ENCODE data around the gene ZNF569. TPM values are rescaled to one million over a fixed set of nuclear protein-coding genes. Genes with fewer than 3 reads are reported as not detected.
"Not testable (repeated sequence)": the region's sequence is repeated elsewhere in the genome, so short reads cannot be mapped to it uniquely, and the experiment has no call there.

ZNF569 gene
- total RNA-seq, 1 donor from 2014 or later: 4.7 TPM

GRCh38 chr19:37403403-37403802, 63.8 kb downstream of the ZNF569 start:
- no peak for DNase-seq (ENCODE audit: low read depth in 2 of 2)

- DNase-seq (ENCODE audit: low read depth in 2 of 2): no peak
These were observed 66.2 kb downstream of the ZNF569 start for GRCh38 chr19:37401078-37401477.

DNA sequence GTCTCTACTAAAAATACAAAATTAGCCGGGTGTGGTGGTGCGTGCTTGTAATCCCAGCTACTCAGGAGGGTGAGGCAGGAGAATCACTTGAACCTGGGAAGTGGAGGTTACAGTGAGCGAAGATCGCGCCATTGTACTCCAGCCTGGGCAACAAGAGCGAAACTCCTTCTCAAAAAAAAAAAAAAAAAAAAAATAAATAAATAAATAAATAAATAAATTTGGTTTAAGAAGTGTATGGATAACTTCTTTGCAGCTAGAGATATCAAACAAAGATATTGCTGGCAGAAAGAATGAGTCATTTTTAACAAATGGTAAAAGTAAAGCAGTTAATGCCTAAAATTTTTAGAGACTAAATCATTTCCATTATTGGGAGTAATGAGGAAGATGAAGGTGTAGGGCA, 75.8 kb downstream of the ZNF569 start:
- DNase-seq (ENCODE audit: low read depth in 2 of 2): not testable (repeated sequence)

- DNase-seq (ENCODE audit: low read depth in 2 of 2): no peak
These were observed 78.0 kb downstream of the ZNF569 start for GRCh38 chr19:37389234-37389633.

DNA sequence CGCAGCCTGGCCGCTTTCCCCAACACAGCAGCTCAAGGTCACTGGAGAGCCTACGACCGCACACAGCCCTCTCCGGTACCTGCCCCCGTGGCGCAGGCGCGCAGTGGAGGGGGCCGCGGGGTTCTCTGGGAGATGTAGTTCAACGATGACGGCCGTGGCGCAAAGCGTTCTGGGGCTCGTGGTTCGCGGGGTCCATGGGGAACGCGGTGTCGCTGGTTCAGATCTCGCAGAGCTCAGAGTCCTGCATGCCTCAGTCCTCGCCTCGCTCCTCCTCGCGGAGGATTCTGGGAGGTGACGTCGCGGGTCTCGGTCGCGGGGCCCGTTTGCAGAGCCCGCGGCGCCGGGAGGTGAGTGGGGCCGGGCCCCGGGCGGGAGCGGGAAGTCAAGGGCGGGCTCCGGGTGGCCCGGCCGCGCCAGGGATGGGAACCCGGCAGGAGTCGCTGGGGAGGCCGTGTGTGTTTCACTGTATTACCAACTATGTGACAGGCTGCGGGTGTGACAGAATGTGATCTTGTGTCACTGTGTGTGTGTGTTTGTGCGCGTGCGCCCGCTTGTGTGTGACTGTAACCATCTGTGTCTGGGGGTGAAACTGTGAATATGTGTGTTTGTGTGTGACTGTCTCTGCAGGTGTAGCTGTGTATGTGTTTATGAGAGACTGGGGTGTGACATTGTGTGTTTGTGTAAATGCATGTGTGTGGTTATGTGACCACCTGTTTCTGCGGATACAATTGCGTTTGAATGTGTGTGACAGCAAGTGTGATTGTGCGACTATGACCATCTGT, 96.2 kb downstream of the ZNF569 start, which contains the start of gene ZNF527:
TSS of gene ZNF527 (plus strand) at position 220 of the 782 bp plus-strand sequence. CDS start 3,100 bp downstream, outside the sequence.
- DNase-seq (ENCODE audit: low read depth in 2 of 2): peak; percentile 96 to 98

DNA sequence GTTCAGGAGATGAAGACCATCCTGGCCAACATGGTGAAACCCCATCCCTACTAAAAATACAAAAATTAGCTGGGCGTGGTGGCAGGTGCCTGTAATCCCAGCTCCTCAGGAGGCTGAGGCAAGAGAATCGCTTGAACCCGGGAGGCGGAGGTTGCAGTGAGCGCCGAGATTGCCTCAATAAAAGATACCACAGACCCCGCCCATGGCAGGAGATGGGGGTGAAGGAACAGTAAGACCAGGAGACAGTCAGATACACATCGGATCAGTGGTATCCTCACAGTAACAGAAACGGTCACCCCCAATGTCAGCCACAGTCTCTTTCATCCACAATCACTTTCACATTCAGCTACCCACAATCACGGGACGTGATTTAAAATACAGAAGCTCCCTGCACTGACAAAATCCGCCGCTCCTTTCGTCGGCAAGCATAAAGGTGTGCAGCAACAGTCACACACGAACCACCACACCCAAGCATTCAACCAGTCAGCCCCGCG, 96.8 kb downstream of the ZNF569 start:
- not testable (repeated sequence) for DNase-seq (ENCODE audit: low read depth in 2 of 2)

GRCh38 chr19:37362733-37363132, 104.5 kb downstream of the ZNF569 start:
- DNase-seq (ENCODE audit: low read depth in 2 of 2): peak in 1 of 2 donors; percentile 50

DNA sequence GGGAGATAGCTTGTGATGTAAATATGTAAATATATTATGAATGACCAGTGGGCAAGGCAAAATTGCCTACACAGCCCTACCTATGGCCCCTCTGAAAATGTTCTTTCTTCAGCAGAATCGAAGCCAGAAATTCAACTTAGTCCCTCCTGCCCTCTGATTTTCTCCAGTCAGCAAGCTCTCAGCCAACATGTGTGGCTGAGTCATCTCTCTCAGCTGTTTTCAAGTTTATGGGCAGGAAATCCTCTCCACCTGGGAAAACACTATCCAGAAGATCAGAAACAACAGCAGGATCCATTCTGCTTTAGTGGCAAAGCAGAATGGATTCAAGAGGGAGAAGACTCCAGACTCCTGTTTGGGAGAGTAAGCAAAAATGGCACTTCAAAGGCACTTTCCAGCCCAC, 105.2 kb downstream of the ZNF569 start:
- peak; percentile 92 to 97 for DNase-seq (ENCODE audit: low read depth in 2 of 2)

Other genes starting within 250 kb of the ZNF569 start
- 3.0 and 5.3 TPM in 2 replicates for gene ZNF383, start 249.2 kb downstream of the ZNF569 start, total RNA-seq
- 2.8 and 4.6 TPM in 2 replicates for gene ZNF527, start 96.3 kb downstream of the ZNF569 start, total RNA-seq
- 4.6 and 6.8 TPM in 2 replicates for gene ZNF570, start 1.9 kb upstream of the ZNF569 start, total RNA-seq
- gene ZNF793, start 39.5 kb upstream of the ZNF569 start, total RNA-seq: 0.39 and 1.0 TPM in 2 replicates
- gene ZNF571, start 127.3 kb upstream of the ZNF569 start, total RNA-seq: 1.3 and 1.8 TPM in 2 replicates
- gene ZNF540, start 127.4 kb upstream of the ZNF569 start, total RNA-seq: 0.13 and 0.51 TPM in 2 replicates
- 11.7 and 12.3 TPM in 2 replicates for gene ZFP30, start 188.0 kb upstream of the ZNF569 start, total RNA-seq